Gastroesophageal sphincter (tissue), 3 donors: Measurements from ENCODE around the gene L3MBTL2.

Experiments used
- CTCF ChIP-seq, 4 experiments: fragments of 200-600 bp in 2 of 4; fragments of 450-650 bp in 2 of 4; sonication (generic) in 1 of 4; IDR thresholded peaks; one replicate each; pipeline ENCODE4 v1.5.1; 2017 to 2019; ENCODE audit warnings: antibody characterized with exemption in 4 of 4, mild to moderate bottlenecking in 2 of 4, moderate library complexity in 2 of 4
- EP300 ChIP-seq: sonication (generic); formaldehyde crosslinking; IDR thresholded peaks from one replicate; pipeline ENCODE4 v1.6.1; 2017; ENCODE audit warnings: antibody characterized with exemption, mild to moderate bottlenecking
- POLR2A ChIP-seq, 2 donors: fragments of 450-650 bp; IDR thresholded peaks; one replicate each; pipeline ENCODE4 v1.6.1; 2017; ENCODE audit warnings: antibody characterized with exemption in 2 of 2, mild to moderate bottlenecking in 2 of 2, moderate library complexity in 1 of 2
- POLR2AphosphoS5 ChIP-seq: sonication (generic); formaldehyde crosslinking; IDR thresholded peaks from one replicate; pipeline ENCODE4 v1.6.1; 2017; ENCODE audit warnings: antibody characterized with exemption

GRCh38 chr22:41252365-41252764 is 47.3 kb downstream of the L3MBTL2 start:
- TF ChIP-seq EP300 (no peak), CTCF (IDR thresholded peaks at IDR 0.05) (no peak), POLR2AphosphoS5 (no peak), POLR2A (IDR thresholded peaks at IDR 0.05) (no peak)
